Stromal cell of bone marrow (primary cell): Measurements from ENCODE around the gene NHLH1.

Experiments
- DNase-seq: peaks from one replicate; pipeline ENCODE4 v3.0.0-alpha.2; 2012; ENCODE audit warnings: low read depth

Gene NHLH1

DNA sequence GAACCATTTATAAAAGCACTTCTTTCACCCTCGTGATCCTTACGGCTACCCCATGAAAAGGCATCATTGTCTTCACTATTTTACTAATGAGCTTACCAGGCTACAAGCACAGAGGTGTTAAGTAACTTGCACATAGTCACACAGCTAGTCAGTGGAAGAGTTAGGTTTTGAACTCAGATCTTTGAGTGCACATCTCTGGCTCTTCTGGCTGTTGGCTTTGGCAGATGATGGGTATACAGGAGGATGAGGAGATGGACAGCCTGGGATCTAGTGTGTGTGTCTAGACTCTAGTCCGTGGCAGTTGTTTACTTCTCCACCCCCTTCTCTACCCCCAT lies 45.1 kb downstream of the NHLH1 start:
- no peak for DNase-seq

DNA sequence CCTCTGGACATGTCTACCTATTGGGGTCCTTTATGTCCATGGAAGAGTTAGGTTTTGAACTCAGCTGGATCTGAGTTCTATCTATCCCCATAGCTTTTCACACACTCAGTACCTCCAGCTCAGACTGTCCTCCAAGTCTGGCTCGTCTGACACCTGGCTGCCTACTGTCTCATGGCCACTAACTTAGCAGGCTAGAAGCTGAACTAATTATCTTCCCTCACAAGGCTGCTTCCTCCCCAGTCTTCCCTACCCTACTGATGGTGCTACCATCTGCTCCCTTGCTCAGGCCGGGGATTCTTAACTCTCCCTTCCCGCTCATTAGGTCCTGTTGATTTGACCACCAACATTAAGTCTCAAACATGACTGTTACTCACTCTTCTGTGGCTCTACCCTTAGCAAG lies 46.8 kb downstream of the NHLH1 start:
- DNase-seq = no peak

DNA sequence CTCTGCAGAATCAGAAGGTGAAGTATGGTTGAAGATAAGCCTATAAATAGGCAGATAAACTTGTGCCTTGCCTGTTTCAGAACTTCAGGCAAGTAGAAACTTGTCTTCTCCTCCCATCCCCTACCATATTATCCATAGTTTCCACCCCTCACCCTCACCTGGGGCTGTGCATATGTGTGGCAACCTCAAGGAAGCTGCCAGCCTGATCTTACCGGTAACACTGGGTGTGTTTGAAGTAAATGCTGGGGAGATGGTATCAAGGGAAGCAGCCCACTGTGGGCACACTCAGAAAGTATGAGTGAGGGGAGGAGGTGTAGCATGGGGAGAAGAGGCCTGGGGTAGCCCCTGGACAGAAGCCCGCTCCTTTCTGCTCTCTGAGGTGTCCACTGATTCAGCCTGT lies 48.0 kb downstream of the NHLH1 start:
- DNase-seq = no peak

DNA sequence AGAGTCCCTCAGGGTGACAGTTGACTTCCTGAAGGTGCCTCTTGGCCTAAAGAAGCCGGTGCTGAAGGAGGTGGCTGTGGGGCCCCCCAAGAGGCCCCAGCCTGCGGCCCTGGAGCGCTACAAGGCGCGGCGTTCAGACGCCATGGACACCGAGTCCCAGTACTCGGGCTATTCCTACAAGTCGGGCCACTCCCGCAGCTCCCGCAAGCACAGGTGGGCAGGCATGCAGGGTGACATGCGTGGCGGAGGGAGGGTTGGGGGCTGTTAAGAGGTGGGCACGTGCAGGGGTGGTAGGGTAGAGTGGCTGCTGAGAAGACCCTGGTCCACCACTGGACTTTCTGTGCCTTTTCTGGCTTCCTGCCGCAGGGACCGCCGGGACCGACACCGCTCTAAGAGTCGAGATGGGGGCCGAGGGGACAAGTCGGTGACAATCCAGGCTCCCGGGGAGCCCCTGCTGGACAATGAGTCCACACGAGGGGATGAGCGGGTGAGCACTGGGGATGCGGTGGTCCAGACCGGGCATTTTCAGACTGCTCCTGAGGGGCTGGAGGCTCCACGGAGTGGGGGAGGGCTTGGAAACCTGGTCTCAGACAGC lies 48.9 kb downstream of the NHLH1 start:
- DNase-seq = no peak

DNA sequence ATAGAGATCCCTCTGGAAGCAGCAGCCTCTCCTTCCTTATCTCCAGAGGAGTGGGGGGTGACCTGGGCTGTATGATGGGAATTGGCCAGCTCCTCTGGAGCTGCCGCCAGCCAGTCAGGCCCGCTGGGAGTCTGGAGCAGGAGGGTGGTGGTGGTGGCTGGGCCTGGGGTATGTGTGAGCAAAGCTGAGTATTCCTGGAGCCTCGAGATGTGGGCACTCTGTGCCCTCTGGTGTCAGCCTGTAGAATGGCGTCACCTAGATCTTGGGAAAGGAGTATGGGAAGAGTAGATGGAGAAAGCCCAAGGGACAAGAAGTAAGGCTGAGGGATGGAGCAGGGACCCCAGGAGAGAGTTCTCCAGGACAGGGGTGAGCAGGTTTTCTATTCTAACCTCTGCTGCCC lies 49.5 kb downstream of the NHLH1 start:
- no peak for DNase-seq

DNA sequence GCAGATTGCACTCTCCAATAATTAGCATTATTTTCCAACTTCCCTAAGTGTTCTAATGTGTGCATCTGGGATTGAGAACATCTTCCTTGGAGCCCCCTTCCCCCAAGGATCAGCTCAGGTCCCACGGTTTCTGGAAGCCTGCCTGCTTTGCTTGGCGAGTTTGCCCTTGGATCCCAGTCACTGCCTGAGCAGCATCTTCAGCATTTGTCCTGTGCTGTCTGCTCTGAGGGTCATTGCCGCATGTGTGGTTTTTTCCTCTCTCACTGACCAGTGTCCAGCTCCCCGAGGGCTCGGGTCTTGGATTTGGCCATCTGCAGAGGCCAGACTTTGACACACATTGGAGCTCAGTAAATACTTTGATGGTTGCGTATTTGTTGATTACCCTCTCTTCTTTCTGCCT lies 51.6 kb downstream of the NHLH1 start:
- no peak for DNase-seq

DNA sequence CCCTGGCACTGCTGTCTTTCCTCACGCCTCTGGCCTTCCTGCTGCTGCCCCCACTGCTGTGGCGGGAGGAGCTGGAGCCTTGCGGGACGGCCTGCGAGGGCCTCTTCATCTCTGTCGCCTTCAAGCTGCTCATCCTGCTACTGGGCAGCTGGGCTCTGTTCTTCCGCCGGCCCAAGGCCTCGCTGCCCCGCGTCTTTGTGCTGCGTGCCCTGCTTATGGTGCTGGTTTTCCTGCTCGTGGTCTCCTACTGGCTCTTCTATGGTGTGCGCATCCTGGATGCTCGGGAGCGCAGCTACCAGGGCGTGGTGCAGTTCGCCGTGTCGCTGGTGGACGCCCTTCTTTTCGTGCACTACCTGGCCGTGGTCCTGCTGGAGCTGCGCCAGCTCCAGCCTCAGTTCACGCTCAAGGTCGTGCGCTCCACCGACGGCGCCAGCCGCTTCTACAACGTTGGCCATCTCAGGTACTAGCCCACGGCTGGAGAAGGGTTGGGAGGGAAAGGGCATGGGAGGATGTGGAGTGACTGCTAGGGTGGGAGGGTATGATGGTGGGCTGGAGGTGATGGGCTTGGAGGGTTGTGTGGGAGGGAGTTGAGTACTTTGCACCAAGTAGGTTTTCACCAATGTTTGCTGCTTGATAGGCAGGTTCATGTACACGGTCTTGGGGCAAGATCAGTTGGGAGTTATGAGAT lies 52.4 kb downstream of the NHLH1 start:
- DNase-seq = no peak

DNA sequence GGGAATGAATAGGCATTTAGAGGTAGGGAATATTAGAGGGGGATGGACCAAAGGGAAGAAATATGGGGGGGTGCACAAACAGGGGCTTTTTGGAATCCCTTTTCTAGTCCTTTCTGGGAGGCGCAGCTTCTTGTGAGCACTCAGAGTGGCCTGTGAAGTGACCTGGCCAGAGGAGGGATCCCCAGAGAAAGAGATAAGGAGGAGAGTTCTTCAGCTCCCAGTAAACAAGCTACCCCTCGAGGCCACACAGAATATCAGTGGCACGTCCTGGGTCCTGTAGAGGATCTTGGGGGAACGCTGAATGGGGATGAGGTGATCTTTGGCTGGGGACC lies 52.9 kb downstream of the NHLH1 start:
- no peak for DNase-seq

DNA sequence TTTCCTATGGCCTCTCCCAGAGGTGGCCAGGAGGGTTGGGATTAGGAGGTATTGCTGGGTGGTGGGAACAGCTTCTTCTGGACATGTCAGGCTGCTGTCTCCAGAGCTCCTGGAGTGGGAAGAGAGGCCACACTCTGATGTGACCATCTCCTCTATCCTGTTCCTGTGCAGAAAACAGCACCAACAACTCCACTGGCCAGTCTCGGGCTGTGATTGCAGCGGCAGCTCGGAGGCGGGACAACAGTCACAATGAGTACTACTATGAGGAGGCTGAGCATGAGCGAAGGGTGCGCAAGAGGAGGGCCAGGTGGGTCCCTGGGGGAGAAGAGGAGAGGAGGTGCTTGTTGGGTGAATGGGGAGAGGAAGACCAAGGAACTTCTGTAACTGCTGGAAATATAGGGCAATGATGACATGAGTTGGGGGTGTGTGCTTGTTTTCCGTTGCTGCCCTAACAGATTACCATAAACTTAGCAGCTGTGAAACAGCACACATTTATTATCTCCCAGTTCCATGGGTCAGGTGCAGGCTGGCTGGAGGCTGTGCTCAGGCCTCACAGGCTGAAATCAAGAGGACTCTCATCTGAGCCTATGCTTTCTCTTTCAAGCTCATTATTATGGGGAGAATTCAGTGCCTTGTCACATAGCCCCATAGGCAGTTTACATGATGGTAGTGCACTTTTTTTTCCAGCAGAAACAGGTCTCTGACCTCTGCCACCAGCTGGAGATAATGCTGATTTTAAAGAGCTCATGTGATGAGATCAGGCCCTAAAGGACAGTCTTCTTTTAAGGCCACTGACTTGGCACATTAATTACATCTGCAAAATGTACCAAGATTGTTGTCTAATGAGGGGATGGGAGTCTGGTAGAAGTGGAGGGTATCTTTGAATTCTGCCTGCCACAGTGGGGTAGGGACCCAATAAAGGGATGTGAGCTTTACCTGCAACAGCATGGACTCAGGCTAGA lies 54.3 kb downstream of the NHLH1 start:
- DNase-seq = no peak

DNA sequence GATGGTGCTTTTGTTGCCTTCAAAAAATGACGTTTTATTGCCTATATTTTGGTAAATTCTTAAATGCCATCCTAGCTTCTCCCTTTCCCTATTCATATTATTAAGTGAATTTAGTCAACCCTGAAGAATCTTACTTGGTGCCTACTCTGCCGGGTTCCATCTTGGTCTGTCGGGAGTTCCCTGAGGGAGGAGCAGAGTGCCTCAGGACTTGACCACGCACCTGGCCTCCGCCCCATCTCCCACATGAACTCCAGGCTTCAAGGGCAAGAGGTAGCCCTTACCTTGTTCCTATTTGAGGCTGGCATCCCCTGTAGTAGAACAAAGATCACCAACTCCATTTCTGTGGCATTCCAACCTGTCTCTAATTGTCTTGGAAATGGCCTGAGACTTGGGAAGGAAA lies 55.0 kb downstream of the NHLH1 start:
- no peak for DNase-seq
